Ovary (tissue), 3 donors: ENCODE results near the gene NAPSA.

Source experiments
- CTCF ChIP-seq, 3 donors: fragments of 450-650 bp in 2 of 3; fragments of 200-600 bp in 1 of 3; IDR thresholded peaks; one replicate each; pipeline versions ENCODE4 v1.5.1 to v1.8.0; 2016 to 2022; ENCODE audit warnings: antibody characterized with exemption in 3 of 3, mild to moderate bottlenecking in 1 of 3
- EP300 ChIP-seq: sonication (generic); formaldehyde crosslinking; IDR thresholded peaks from one replicate; pipeline ENCODE4 v1.6.1; 2017; ENCODE audit warnings: antibody characterized with exemption
- POLR2A ChIP-seq: fragments of 450-650 bp; IDR thresholded peaks from one replicate; pipeline ENCODE4 v1.6.1; 2017; ENCODE audit warnings: antibody characterized with exemption, mild to moderate bottlenecking, moderate library complexity
- donor health status: DM: no; HTN: no; CAD: no.

- TF ChIP-seq EP300 (no peak), CTCF (IDR thresholded peaks at IDR 0.05) (no peak), POLR2A (no peak)
Measured at GRCh38 chr19:50310759-50311465, 54.5 kb downstream of the NAPSA start.
